ENCODE results near the gene CEPT1.

The CEPT1 gene

DNA sequence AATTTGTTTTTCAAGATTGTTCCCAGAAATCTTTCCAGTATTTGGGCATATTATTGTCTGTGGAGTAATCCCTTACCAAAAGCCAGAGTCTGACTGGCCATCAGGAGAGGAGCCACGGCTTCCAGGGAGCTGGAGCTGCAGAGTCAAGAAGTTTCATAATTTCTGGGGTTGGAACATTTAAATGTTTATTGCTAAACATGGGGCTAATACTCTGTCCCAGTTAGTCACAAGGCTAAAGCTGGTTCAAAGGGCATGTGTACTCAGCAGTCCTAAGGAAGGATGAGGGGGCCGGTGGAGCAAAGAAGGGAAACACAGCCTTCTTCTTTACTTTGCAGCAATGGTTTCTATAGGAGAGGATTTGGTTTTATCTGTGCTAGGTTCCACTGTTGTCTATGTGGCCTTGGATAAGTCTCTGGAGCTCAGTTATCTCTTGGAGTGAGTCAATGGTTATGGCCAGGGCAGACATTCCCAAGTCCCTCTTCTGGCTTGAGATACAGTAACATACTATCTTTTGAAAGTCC is 51.0 kb downstream of the CEPT1 start:
- in situ Hi-C loops (cut with MboI; ENCODE audit: low pct_unique_long_range_greater_than_20kb, low sequenced_read_pairs, unreplicated experiment) = no loop called here
- TF ChIP-seq, protein P1, sequence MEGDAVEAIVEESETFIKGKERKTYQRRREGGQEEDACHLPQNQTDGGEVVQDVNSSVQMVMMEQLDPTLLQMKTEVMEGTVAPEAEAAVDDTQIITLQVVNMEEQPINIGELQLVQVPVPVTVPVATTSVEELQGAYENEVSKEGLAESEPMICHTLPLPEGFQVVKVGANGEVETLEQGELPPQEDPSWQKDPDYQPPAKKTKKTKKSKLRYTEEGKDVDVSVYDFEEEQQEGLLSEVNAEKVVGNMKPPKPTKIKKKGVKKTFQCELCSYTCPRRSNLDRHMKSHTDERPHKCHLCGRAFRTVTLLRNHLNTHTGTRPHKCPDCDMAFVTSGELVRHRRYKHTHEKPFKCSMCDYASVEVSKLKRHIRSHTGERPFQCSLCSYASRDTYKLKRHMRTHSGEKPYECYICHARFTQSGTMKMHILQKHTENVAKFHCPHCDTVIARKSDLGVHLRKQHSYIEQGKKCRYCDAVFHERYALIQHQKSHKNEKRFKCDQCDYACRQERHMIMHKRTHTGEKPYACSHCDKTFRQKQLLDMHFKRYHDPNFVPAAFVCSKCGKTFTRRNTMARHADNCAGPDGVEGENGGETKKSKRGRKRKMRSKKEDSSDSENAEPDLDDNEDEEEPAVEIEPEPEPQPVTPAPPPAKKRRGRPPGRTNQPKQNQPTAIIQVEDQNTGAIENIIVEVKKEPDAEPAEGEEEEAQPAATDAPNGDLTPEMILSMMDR (IDR thresholded peaks at IDR 0.05; ENCODE audit: extremely low read depth, insufficient read depth, missing control alignments) = no peak
- no peak for DNase-seq (ENCODE audit: low spot score)

DNA sequence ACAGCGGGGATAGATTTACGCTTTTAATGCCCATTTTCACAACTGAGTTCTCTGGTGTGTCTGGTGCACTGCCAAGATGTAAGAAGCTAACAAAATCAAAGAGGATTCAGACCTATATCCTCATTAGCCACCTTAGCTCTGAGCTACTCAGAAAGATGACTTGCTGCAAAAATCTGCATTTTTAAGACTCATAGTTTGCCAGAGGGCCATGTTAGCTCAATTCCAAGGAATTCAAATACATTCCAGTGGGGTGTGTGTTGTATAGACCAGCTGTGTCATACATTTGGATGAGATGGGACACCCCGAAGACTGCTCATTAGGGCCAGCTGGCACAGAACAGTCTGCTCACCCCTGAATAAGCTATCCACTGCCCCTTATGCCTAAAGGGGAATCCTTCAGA is 51.5 kb downstream of the CEPT1 start:
- TF ChIP-seq, protein P1 (IDR thresholded peaks at IDR 0.05; ENCODE audit: extremely low read depth, insufficient read depth, missing control alignments) = no peak
- DNase-seq (ENCODE audit: low spot score) = no peak
- in situ Hi-C loops (cut with MboI; ENCODE audit: low pct_unique_long_range_greater_than_20kb, low sequenced_read_pairs, unreplicated experiment) = no loop called here

DNA sequence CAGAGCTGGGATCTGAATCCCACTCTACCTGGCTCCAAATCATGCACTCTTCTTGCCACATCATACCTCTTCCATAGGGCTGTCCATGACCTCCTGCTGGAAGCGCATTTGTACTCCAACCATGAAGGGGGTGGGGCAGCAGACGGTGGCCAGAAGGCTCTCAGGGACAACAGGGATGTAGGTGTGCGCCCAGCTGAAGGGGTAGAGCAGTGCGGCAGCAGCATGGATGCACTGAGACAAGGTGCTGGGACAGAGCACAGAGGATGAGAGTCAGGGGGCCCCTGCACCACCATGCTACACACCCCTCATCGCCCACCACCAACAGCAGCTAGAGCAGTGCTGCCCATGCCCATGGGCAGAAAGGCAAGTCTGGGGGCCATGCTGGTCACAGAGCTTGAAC is 52.1 kb downstream of the CEPT1 start:
- in situ Hi-C loops (cut with MboI; ENCODE audit: low pct_unique_long_range_greater_than_20kb, low sequenced_read_pairs, unreplicated experiment) = no loop called here
- no peak for DNase-seq (ENCODE audit: low spot score)
- TF ChIP-seq, protein P1 (IDR thresholded peaks at IDR 0.05; ENCODE audit: extremely low read depth, insufficient read depth, missing control alignments) = no peak

DNA sequence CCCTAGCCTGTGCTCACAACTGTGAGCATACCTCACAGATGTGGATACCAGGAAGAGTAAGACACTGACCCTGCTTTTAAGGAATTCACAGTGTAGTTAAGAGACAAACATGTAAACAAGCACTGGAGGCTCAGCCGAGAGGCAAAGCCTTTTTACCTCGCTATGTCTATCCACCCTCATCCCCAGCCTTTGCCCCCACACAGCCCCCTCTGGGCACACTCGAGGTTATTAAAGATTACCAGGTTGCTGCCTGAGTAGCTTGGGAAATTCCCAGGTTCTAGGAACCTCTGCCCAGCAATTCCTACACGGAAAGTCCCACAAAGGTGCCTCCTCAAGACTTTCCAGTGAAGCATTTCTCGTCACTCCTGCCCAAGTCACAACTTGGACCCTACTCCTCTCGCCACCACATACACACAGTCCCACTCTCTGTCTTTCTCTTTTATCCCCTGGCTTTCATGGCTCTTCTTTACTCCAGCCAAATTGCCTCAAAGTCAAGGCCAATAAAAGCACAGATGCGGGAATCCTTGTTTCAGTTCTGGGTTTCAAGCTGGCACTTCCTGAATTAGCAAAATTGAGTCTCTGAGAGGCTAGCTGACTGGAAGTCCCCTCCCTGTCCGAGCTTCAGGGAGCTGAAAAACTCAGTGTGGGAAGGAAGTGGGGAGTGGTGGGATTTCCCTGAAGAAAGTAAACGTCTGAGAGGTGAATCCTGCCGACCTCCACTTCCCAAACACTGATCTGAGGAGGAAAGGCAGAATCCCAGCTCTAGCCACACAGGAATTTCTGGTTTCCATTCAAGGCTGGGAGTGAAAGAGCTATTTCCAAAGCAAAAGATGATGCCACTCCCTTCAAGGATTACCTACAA is 52.9 kb downstream of the CEPT1 start:
- TF ChIP-seq, protein P1 (IDR thresholded peaks at IDR 0.05; ENCODE audit: extremely low read depth, insufficient read depth, missing control alignments) = no peak
- no peak for DNase-seq (ENCODE audit: low spot score)
- in situ Hi-C loops (cut with MboI; ENCODE audit: low pct_unique_long_range_greater_than_20kb, low sequenced_read_pairs, unreplicated experiment) = no loop called here

DNA sequence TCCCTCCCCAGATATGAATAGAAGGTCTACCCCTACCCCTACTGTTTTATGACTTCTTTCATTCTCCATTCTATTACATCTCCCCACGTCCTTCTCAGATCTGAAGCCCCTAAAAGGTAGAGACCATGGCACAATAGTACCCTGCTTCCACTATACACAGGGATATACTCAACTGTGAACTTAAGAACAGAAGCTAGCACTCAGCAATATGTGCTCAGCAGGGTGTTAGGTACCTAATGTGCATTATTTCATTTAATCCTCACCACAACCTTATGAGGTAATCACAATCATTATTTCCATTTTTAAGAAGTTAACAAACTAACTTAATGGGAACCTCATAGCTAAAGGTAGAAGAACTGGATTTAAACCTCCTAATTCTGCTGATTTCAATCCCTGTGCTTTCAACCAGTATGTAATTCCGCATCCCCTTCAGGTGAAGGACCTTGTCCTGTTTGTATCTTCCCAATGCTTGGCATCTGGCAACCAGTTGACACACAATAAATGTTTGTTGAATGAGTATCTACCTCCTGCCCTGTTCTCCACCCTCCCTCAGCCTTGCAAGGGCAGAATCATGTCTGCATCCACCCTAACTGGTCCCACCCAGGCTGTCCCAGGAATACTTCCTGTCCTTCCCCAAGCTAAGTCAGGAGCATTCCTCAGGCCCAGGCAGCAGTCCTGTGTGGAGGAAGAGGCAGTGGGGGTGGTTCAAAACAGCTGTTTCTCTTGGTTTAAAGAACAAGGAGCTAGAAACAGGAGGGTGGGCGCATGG is 53.9 kb downstream of the CEPT1 start:
- DNase-seq (ENCODE audit: low spot score) = no peak
- in situ Hi-C loops (cut with MboI; ENCODE audit: low pct_unique_long_range_greater_than_20kb, low sequenced_read_pairs, unreplicated experiment) = no loop called here
- TF ChIP-seq, protein P1 (IDR thresholded peaks at IDR 0.05; ENCODE audit: extremely low read depth, insufficient read depth, missing control alignments) = no peak

DNA sequence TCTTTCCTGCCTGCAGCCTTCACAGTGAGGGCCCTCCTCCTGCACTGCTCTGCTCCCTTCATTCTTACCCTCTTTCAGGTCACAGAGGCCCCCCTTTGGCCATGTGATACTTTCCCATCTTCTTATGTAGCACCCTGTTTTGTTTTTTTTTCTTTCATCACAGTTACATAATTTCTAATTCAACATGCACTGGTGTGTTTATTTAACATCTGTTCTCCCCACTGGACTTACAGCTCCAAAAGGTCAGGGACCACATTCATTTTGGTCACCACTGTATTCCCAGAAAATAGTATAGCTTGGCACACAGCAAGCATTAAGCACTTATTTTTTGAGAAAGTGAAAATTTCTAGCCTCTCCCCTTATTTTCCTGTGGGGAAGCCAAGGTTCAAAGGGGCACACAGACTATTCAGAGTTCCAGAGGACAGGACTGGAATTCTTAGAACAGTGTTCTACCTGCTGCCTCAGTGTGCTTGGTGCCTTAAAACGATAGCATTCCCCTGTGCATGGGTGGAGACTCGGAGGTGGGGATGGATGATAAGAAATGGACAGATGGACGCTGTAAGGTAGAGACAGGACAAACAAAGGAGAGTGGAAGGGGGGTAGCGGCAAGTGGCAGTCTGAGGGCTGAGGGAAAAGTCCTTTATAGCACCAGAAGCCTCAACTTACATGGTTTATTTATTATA is 55.1 kb downstream of the CEPT1 start:
- in situ Hi-C loops (cut with MboI; ENCODE audit: low pct_unique_long_range_greater_than_20kb, low sequenced_read_pairs, unreplicated experiment) = no loop called here
- TF ChIP-seq, protein P1 (IDR thresholded peaks at IDR 0.05; ENCODE audit: extremely low read depth, insufficient read depth, missing control alignments) = no peak
- DNase-seq (ENCODE audit: low spot score) = no peak

All from GM13977 (cell line).